ENCODE data around the gene CEMIP. TPM values are rescaled to one million over a fixed set of nuclear protein-coding genes. Genes with fewer than 3 reads are reported as not detected.

Gene CEMIP
- total RNA-seq, 1 donor from 2014 or later: 3.6 TPM

DNA sequence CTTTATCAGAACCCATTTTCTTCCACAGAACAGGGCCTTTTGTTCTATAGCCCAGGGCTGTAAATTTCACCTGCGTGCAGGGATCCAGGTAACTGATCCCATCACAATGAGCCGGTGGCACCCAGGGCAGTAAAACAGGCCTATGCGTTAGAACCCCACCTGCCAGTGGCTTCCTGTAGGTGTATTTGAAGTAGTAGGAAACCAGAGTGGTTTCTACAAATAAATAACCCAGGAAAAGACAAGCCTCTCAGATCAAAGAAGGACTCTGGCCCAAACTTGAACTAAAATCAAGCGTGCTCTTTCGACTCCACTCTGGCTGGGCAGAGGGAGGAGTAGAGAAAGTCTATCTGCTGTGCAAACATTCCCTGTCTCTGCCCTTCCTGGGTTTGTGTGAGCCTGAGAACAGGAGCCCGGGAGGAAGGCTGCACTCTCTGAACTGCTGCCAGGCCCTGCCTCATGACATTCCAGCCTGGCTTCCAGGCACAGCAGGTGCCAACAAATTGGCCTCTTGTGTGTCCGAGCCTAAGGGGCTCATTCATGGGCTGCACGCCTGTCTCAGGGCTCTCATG lies 77.7 kb downstream of the CEMIP start:
- TF ChIP-seq EZH2 (IDR thresholded peaks at IDR 0.05; ENCODE audit: insufficient read depth, low read length): no peak
- TF ChIP-seq, protein P1, sequence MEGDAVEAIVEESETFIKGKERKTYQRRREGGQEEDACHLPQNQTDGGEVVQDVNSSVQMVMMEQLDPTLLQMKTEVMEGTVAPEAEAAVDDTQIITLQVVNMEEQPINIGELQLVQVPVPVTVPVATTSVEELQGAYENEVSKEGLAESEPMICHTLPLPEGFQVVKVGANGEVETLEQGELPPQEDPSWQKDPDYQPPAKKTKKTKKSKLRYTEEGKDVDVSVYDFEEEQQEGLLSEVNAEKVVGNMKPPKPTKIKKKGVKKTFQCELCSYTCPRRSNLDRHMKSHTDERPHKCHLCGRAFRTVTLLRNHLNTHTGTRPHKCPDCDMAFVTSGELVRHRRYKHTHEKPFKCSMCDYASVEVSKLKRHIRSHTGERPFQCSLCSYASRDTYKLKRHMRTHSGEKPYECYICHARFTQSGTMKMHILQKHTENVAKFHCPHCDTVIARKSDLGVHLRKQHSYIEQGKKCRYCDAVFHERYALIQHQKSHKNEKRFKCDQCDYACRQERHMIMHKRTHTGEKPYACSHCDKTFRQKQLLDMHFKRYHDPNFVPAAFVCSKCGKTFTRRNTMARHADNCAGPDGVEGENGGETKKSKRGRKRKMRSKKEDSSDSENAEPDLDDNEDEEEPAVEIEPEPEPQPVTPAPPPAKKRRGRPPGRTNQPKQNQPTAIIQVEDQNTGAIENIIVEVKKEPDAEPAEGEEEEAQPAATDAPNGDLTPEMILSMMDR (IDR thresholded peaks at IDR 0.05; ENCODE audit: insufficient read depth, low read depth, low read length): no peak
- Histone ChIP-seq H3K9ac (ENCODE audit: low read length) (no peak overlapping the region), H3K27me3 (ENCODE audit: insufficient read depth, low read length) (peaks cover 22% of the 10 kb centered on the region), H3K4me2 (ENCODE audit: low read length) (no peak overlapping the region), H3K9me3 (ENCODE audit: insufficient read depth, low read depth, low read length) (no peaks in the 10 kb centered on the region), H3K27ac (ENCODE audit: low read depth, low read length) (no peak overlapping the region), H3K36me3 (ENCODE audit: insufficient read depth, low read length) (no peaks in the 10 kb centered on the region), H3K4me1 (ENCODE audit: insufficient read depth, low read length) (peaks cover 13% of the 10 kb centered on the region), H4K20me1 (ENCODE audit: insufficient read depth, low read length) (peaks cover 21% of the 10 kb centered on the region), H3K4me3 (ENCODE audit: insufficient read depth, low read depth, low read length) (no peak overlapping the region), H2AFZ (ENCODE audit: low read depth, low read length) (no peak overlapping the region), H3K79me2 (ENCODE audit: insufficient read depth, low read length) (no peaks in the 10 kb centered on the region)
- Mint-ChIP-seq H3K36me3 (ENCODE audit: low read depth, unreplicated experiment) (no peaks in the 10 kb centered on the region), H3K4me1 (ENCODE audit: low read depth, unreplicated experiment) (peaks cover 7% of the 10 kb centered on the region), H3K27ac (ENCODE audit: unreplicated experiment) (no peak overlapping the region), H3K4me3 (ENCODE audit: unreplicated experiment) (no peak overlapping the region), H3K9me3 (ENCODE audit: unreplicated experiment) (peaks cover 2% of the 10 kb centered on the region), H3K27me3 (ENCODE audit: low read depth, unreplicated experiment) (peaks cover 31% of the 10 kb centered on the region)
- FAIRE-seq (no peak), DNase-seq (ENCODE audit: low read depth) (no peak)

DNA sequence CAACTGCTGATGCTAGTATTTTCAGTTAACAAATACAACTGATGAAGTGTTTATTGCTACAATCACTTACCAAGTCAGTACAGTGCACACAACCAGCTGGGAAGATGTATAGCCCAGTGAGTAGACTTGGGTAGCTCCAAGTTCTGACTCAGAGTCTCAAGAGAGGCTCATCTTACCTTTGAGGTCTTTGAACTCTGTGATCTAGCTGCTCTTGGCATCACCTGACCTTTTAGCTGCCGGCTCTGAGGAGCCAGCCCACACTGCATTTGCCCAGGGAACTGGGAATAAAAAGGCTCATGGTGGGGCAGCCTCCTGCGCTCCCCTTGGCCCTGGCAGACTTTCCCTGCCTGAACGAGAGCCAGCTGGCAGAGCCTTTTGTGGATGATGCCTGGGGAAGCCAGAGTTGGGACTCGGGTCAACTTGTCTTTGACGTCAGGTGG lies 82.6 kb downstream of the CEMIP start:
- H3K4me1 Mint-ChIP-seq (ENCODE audit: low read depth, unreplicated experiment): peaks cover 2% of the 10 kb centered on the region
- no peak overlapping the region for H3K27ac ChIP-seq (ENCODE audit: low read depth, low read length)
- no peak for FAIRE-seq
- no peak for TF ChIP-seq EZH2 (IDR thresholded peaks at IDR 0.05; ENCODE audit: insufficient read depth, low read length)
- TF ChIP-seq, protein P1 (IDR thresholded peaks at IDR 0.05; ENCODE audit: insufficient read depth, low read depth, low read length): no peak
- DNase-seq (ENCODE audit: low read depth): no peak
- peaks cover 21% of the 10 kb centered on the region for H3K27me3 ChIP-seq (ENCODE audit: insufficient read depth, low read length)
- no peak overlapping the region for H3K27ac Mint-ChIP-seq (ENCODE audit: unreplicated experiment)
- H3K9ac ChIP-seq (ENCODE audit: low read length): no peak overlapping the region
- no peaks in the 10 kb centered on the region for H3K79me2 ChIP-seq (ENCODE audit: insufficient read depth, low read length)
- H3K36me3 ChIP-seq (ENCODE audit: insufficient read depth, low read length): no peaks in the 10 kb centered on the region
- no peaks in the 10 kb centered on the region for H3K36me3 Mint-ChIP-seq (ENCODE audit: low read depth, unreplicated experiment)
- no peak overlapping the region for H3K4me2 ChIP-seq (ENCODE audit: low read length)
- H3K4me3 Mint-ChIP-seq (ENCODE audit: unreplicated experiment): no peak overlapping the region
- H3K9me3 ChIP-seq (ENCODE audit: insufficient read depth, low read depth, low read length): no peaks in the 10 kb centered on the region
- peaks cover 2% of the 10 kb centered on the region for H3K9me3 Mint-ChIP-seq (ENCODE audit: unreplicated experiment)
- H2AFZ ChIP-seq (ENCODE audit: low read depth, low read length): no peak overlapping the region
- H3K27me3 Mint-ChIP-seq (ENCODE audit: low read depth, unreplicated experiment): peaks cover 49% of the 10 kb centered on the region
- peaks cover 13% of the 10 kb centered on the region for H4K20me1 ChIP-seq (ENCODE audit: insufficient read depth, low read length)
- no peak overlapping the region for H3K4me3 ChIP-seq (ENCODE audit: insufficient read depth, low read depth, low read length)
- H3K4me1 ChIP-seq (ENCODE audit: insufficient read depth, low read length): peaks cover 2% of the 10 kb centered on the region

- Mint-ChIP-seq H3K27me3 (ENCODE audit: low read depth, unreplicated experiment) (peaks cover 51% of the 10 kb centered on the region), H3K27ac (ENCODE audit: unreplicated experiment) (no peak overlapping the region), H3K9me3 (ENCODE audit: unreplicated experiment) (peaks cover 2% of the 10 kb centered on the region), H3K36me3 (ENCODE audit: low read depth, unreplicated experiment) (no peaks in the 10 kb centered on the region), H3K4me3 (ENCODE audit: unreplicated experiment) (no peak overlapping the region), H3K4me1 (ENCODE audit: low read depth, unreplicated experiment) (no peaks in the 10 kb centered on the region)
- Histone ChIP-seq H3K9ac (ENCODE audit: low read length) (no peak overlapping the region), H3K4me2 (ENCODE audit: low read length) (no peak overlapping the region), H3K79me2 (ENCODE audit: insufficient read depth, low read length) (no peaks in the 10 kb centered on the region), H3K27ac (ENCODE audit: low read depth, low read length) (no peak overlapping the region), H3K9me3 (ENCODE audit: insufficient read depth, low read depth, low read length) (no peaks in the 10 kb centered on the region), H3K27me3 (ENCODE audit: insufficient read depth, low read length) (peaks cover 18% of the 10 kb centered on the region), H2AFZ (ENCODE audit: low read depth, low read length) (no peak overlapping the region), H3K4me1 (ENCODE audit: insufficient read depth, low read length) (no peaks in the 10 kb centered on the region), H3K36me3 (ENCODE audit: insufficient read depth, low read length) (no peaks in the 10 kb centered on the region), H3K4me3 (ENCODE audit: insufficient read depth, low read depth, low read length) (no peak overlapping the region), H4K20me1 (ENCODE audit: insufficient read depth, low read length) (peaks cover 22% of the 10 kb centered on the region)
- TF ChIP-seq, protein P1 (IDR thresholded peaks at IDR 0.05; ENCODE audit: insufficient read depth, low read depth, low read length): no peak
- TF ChIP-seq EZH2 (IDR thresholded peaks at IDR 0.05; ENCODE audit: insufficient read depth, low read length): no peak
- no peak for DNase-seq (ENCODE audit: low read depth)
- no peak for FAIRE-seq
These were observed 85.5 kb downstream of the CEMIP start for GRCh38 chr15:80864666-80865065.
